GM12872 (cell line): Measurements from ENCODE around the gene ANLN.

Experiments
- TF ChIP-seq, protein P1 (sequence below): IDR thresholded peaks from 3 replicates; pipeline ENCODE4 v1.5.1; 2011; ENCODE audit warnings: low read depth, mild to moderate bottlenecking, low read length, moderate library complexity; ENCODE audit not compliant: insufficient read depth

Gene ANLN, protein sequence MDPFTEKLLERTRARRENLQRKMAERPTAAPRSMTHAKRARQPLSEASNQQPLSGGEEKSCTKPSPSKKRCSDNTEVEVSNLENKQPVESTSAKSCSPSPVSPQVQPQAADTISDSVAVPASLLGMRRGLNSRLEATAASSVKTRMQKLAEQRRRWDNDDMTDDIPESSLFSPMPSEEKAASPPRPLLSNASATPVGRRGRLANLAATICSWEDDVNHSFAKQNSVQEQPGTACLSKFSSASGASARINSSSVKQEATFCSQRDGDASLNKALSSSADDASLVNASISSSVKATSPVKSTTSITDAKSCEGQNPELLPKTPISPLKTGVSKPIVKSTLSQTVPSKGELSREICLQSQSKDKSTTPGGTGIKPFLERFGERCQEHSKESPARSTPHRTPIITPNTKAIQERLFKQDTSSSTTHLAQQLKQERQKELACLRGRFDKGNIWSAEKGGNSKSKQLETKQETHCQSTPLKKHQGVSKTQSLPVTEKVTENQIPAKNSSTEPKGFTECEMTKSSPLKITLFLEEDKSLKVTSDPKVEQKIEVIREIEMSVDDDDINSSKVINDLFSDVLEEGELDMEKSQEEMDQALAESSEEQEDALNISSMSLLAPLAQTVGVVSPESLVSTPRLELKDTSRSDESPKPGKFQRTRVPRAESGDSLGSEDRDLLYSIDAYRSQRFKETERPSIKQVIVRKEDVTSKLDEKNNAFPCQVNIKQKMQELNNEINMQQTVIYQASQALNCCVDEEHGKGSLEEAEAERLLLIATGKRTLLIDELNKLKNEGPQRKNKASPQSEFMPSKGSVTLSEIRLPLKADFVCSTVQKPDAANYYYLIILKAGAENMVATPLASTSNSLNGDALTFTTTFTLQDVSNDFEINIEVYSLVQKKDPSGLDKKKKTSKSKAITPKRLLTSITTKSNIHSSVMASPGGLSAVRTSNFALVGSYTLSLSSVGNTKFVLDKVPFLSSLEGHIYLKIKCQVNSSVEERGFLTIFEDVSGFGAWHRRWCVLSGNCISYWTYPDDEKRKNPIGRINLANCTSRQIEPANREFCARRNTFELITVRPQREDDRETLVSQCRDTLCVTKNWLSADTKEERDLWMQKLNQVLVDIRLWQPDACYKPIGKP

GRCh38 chr7:36389371-36390198 lies at the start of gene ANLN:
ANLN (plus strand) TSS chr7:36389862; CDS start chr7:36390027, 165 bp downstream.
- TF ChIP-seq, protein P1, sequence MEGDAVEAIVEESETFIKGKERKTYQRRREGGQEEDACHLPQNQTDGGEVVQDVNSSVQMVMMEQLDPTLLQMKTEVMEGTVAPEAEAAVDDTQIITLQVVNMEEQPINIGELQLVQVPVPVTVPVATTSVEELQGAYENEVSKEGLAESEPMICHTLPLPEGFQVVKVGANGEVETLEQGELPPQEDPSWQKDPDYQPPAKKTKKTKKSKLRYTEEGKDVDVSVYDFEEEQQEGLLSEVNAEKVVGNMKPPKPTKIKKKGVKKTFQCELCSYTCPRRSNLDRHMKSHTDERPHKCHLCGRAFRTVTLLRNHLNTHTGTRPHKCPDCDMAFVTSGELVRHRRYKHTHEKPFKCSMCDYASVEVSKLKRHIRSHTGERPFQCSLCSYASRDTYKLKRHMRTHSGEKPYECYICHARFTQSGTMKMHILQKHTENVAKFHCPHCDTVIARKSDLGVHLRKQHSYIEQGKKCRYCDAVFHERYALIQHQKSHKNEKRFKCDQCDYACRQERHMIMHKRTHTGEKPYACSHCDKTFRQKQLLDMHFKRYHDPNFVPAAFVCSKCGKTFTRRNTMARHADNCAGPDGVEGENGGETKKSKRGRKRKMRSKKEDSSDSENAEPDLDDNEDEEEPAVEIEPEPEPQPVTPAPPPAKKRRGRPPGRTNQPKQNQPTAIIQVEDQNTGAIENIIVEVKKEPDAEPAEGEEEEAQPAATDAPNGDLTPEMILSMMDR, result no peak

- TF ChIP-seq, protein P1, result no peak
Observed at GRCh38 chr7:36343548-36343947, 46.1 kb upstream of the ANLN start.

DNA sequence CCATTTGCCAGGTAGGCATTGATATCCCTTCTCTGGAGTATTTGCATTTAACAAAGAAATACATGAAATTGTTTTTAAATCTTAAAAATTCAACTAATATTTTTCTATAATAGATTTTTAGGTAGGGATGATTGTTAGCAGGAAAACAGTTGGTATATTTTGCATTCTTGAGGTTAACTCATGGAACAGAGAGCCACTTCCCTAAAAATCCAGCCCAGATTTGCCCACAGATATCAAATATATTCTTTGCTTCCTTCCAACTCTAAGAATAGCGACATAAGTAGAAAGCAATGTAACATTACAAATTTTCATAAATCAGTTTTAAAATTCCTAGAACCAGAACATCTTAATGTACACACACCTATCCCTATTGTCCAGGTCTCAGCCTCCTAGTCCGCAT lies 45.0 kb upstream of the ANLN start:
- TF ChIP-seq, protein P1, result no peak

GRCh38 chr7:36346260-36346831 lies 43.3 kb upstream of the ANLN start:
- TF ChIP-seq, protein P1, result no peak

DNA sequence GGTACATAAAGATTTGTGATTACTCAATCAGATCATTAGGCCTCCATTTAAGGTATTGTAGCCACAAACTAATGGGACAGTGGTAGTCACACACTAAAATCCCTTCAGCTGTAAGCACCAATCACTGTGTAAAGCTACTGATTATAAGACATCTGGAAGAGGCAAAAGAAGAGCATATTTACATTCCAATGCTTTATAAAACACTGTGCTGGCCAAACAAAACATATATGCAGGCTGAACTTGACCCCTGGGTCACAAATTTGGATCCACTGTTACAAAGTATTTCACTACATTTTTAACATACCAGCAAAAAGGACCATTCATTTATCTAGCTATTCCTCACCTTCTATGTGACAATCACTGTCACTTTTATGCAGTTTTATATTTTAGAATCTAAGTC lies 41.4 kb upstream of the ANLN start:
- TF ChIP-seq, protein P1, result no peak

GRCh38 chr7:36348771-36349170 lies 40.9 kb upstream of the ANLN start:
- TF ChIP-seq, protein P1, result no peak
